ENCODE results near the gene ZBTB33. TPM values are rescaled to one million over a fixed set of nuclear protein-coding genes. Genes with fewer than 3 reads are reported as not detected.

The ZBTB33 gene
- polyA plus RNA-seq, 1 donor from 2014 or later = 20.2 TPM

DNA sequence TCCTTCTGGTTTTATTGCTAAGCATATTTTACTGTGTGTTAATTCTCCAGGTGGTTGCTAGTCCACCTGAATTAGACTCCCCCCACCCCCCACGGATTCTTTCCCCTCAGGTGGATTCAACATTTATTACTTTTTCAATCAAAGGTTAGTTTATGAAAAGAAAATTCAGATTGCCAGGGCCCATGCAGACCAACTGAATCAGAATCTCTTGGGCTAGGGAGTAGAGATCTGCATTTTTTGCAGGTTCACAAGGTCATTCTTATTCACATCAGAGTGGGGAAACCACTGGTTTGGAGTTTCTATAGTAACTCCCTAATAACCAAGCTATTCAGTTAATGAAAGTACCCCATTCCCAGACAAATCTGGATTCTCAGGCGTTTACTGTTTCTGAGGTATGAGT, 50.9 kb downstream of the ZBTB33 start:
- no peak overlapping the region for H2AFZ ChIP-seq (ENCODE audit: low read depth, low read length)
- no peaks in the 10 kb centered on the region for H4K20me1 ChIP-seq (ENCODE audit: insufficient read depth)
- H3K4me2 ChIP-seq (ENCODE audit: low read length) = no peak overlapping the region
- no peaks in the 10 kb centered on the region for H3F3A ChIP-seq (ENCODE audit: insufficient read depth, low read length, poor library complexity, severe bottlenecking)
- H3K9me3 ChIP-seq (ENCODE audit: low read length) = no peaks in the 10 kb centered on the region
- no peaks in the 10 kb centered on the region for H3K36me3 ChIP-seq (ENCODE audit: insufficient read depth, low read length)
- no peak for TF ChIP-seq TAF1 (IDR thresholded peaks at IDR 0.05; ENCODE audit: low read depth)
- TF ChIP-seq, protein P1, sequence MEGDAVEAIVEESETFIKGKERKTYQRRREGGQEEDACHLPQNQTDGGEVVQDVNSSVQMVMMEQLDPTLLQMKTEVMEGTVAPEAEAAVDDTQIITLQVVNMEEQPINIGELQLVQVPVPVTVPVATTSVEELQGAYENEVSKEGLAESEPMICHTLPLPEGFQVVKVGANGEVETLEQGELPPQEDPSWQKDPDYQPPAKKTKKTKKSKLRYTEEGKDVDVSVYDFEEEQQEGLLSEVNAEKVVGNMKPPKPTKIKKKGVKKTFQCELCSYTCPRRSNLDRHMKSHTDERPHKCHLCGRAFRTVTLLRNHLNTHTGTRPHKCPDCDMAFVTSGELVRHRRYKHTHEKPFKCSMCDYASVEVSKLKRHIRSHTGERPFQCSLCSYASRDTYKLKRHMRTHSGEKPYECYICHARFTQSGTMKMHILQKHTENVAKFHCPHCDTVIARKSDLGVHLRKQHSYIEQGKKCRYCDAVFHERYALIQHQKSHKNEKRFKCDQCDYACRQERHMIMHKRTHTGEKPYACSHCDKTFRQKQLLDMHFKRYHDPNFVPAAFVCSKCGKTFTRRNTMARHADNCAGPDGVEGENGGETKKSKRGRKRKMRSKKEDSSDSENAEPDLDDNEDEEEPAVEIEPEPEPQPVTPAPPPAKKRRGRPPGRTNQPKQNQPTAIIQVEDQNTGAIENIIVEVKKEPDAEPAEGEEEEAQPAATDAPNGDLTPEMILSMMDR (IDR thresholded peaks at IDR 0.05; ENCODE audit: poor library complexity, severe bottlenecking) = no peak
- no peak for TF ChIP-seq RAD21 (conservative IDR thresholded peaks at IDR 0.05)
- TF ChIP-seq SMC3 (conservative IDR thresholded peaks at IDR 0.05; ENCODE audit: poor library complexity) = no peak
- no peak for TF ChIP-seq EP300 (conservative IDR thresholded peaks at IDR 0.05; ENCODE audit: poor library complexity, severe bottlenecking)
- no peak for TF ChIP-seq MXI1 (conservative IDR thresholded peaks at IDR 0.05; ENCODE audit: poor library complexity, severe bottlenecking)
- no peak for TF ChIP-seq POLR2AphosphoS5 (IDR thresholded peaks at IDR 0.05)
- TF ChIP-seq, protein P2, sequence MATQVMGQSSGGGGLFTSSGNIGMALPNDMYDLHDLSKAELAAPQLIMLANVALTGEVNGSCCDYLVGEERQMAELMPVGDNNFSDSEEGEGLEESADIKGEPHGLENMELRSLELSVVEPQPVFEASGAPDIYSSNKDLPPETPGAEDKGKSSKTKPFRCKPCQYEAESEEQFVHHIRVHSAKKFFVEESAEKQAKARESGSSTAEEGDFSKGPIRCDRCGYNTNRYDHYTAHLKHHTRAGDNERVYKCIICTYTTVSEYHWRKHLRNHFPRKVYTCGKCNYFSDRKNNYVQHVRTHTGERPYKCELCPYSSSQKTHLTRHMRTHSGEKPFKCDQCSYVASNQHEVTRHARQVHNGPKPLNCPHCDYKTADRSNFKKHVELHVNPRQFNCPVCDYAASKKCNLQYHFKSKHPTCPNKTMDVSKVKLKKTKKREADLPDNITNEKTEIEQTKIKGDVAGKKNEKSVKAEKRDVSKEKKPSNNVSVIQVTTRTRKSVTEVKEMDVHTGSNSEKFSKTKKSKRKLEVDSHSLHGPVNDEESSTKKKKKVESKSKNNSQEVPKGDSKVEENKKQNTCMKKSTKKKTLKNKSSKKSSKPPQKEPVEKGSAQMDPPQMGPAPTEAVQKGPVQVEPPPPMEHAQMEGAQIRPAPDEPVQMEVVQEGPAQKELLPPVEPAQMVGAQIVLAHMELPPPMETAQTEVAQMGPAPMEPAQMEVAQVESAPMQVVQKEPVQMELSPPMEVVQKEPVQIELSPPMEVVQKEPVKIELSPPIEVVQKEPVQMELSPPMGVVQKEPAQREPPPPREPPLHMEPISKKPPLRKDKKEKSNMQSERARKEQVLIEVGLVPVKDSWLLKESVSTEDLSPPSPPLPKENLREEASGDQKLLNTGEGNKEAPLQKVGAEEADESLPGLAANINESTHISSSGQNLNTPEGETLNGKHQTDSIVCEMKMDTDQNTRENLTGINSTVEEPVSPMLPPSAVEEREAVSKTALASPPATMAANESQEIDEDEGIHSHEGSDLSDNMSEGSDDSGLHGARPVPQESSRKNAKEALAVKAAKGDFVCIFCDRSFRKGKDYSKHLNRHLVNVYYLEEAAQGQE (IDR thresholded peaks at IDR 0.05; ENCODE audit: borderline replicate concordance) = no peak
- no peak for TF ChIP-seq EZH2 (IDR thresholded peaks at IDR 0.05; ENCODE audit: borderline replicate concordance, insufficient read depth, low read length, poor library complexity, severe bottlenecking)
- no peak overlapping the region for H3K9ac ChIP-seq (ENCODE audit: low read length)
- no peak overlapping the region for H3K27ac ChIP-seq (ENCODE audit: low read length)
- no peaks in the 10 kb centered on the region for H3K27me3 ChIP-seq (ENCODE audit: insufficient read depth, low read depth, low read length)
- H3K9me2 ChIP-seq (ENCODE audit: insufficient read depth, low read length) = no peaks in the 10 kb centered on the region
- H3K4me3 ChIP-seq (ENCODE audit: low read length) = no peak overlapping the region
- H3K79me2 ChIP-seq (replicated peaks; ENCODE audit: insufficient read depth, low read length) = no peaks in the 10 kb centered on the region

DNA sequence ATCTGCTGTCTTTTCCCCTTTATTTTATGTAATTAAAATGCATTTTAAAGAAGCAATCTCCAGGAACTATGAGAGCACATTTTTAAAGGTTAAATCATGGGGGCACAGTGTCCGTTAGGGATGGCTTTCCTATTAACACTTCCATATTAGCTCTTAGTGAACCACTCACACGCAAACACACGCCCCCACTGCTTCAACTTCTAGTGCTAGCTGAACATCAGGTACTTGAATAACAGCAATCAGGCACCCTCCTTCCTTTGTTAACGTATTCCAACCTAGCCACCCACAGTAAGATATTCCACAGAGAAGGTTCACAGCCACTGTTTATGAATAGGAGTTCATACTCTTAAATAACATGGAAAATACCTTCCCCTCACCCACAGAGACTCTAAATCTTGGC, 51.3 kb downstream of the ZBTB33 start:
- Histone ChIP-seq H3K27ac (ENCODE audit: low read length) (no peak overlapping the region), H3K9me2 (ENCODE audit: insufficient read depth, low read length) (no peaks in the 10 kb centered on the region), H3K79me2 (replicated peaks; ENCODE audit: insufficient read depth, low read length) (no peaks in the 10 kb centered on the region), H3K9ac (ENCODE audit: low read length) (no peak overlapping the region), H3K4me3 (ENCODE audit: low read length) (no peak overlapping the region), H3K27me3 (ENCODE audit: insufficient read depth, low read depth, low read length) (no peaks in the 10 kb centered on the region), H3K36me3 (ENCODE audit: insufficient read depth, low read length) (no peaks in the 10 kb centered on the region), H3F3A (ENCODE audit: insufficient read depth, low read length, poor library complexity, severe bottlenecking) (no peaks in the 10 kb centered on the region), H2AFZ (ENCODE audit: low read depth, low read length) (no peak overlapping the region), H3K9me3 (ENCODE audit: low read length) (no peaks in the 10 kb centered on the region), H4K20me1 (ENCODE audit: insufficient read depth) (no peaks in the 10 kb centered on the region), H3K4me2 (ENCODE audit: low read length) (no peak overlapping the region)
- TF ChIP-seq EP300 (conservative IDR thresholded peaks at IDR 0.05; ENCODE audit: poor library complexity, severe bottlenecking) (no peak), RAD21 (conservative IDR thresholded peaks at IDR 0.05) (no peak), POLR2AphosphoS5 (IDR thresholded peaks at IDR 0.05) (no peak), MXI1 (conservative IDR thresholded peaks at IDR 0.05; ENCODE audit: poor library complexity, severe bottlenecking) (no peak), SMC3 (conservative IDR thresholded peaks at IDR 0.05; ENCODE audit: poor library complexity) (no peak), EZH2 (IDR thresholded peaks at IDR 0.05; ENCODE audit: borderline replicate concordance, insufficient read depth, low read length, poor library complexity, severe bottlenecking) (no peak), TAF1 (IDR thresholded peaks at IDR 0.05; ENCODE audit: low read depth) (no peak)
- TF ChIP-seq, protein P2 (IDR thresholded peaks at IDR 0.05; ENCODE audit: borderline replicate concordance) = no peak
- TF ChIP-seq, protein P1 (IDR thresholded peaks at IDR 0.05; ENCODE audit: poor library complexity, severe bottlenecking) = no peak
